HG03571 (cell line): ENCODE results near the gene NACC2.

Experiments used
- ATAC-seq: cut with Tn5 transposase; IDR thresholded peaks from one replicate; pipeline ENCODE4 v1.9.1; 2021; ENCODE audit not compliant: unreplicated experiment

The NACC2 gene, protein sequence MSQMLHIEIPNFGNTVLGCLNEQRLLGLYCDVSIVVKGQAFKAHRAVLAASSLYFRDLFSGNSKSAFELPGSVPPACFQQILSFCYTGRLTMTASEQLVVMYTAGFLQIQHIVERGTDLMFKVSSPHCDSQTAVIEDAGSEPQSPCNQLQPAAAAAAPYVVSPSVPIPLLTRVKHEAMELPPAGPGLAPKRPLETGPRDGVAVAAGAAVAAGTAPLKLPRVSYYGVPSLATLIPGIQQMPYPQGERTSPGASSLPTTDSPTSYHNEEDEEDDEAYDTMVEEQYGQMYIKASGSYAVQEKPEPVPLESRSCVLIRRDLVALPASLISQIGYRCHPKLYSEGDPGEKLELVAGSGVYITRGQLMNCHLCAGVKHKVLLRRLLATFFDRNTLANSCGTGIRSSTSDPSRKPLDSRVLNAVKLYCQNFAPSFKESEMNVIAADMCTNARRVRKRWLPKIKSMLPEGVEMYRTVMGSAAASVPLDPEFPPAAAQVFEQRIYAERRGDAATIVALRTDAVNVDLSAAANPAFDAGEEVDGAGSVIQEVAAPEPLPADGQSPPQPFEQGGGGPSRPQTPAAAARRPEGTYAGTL

DNA sequence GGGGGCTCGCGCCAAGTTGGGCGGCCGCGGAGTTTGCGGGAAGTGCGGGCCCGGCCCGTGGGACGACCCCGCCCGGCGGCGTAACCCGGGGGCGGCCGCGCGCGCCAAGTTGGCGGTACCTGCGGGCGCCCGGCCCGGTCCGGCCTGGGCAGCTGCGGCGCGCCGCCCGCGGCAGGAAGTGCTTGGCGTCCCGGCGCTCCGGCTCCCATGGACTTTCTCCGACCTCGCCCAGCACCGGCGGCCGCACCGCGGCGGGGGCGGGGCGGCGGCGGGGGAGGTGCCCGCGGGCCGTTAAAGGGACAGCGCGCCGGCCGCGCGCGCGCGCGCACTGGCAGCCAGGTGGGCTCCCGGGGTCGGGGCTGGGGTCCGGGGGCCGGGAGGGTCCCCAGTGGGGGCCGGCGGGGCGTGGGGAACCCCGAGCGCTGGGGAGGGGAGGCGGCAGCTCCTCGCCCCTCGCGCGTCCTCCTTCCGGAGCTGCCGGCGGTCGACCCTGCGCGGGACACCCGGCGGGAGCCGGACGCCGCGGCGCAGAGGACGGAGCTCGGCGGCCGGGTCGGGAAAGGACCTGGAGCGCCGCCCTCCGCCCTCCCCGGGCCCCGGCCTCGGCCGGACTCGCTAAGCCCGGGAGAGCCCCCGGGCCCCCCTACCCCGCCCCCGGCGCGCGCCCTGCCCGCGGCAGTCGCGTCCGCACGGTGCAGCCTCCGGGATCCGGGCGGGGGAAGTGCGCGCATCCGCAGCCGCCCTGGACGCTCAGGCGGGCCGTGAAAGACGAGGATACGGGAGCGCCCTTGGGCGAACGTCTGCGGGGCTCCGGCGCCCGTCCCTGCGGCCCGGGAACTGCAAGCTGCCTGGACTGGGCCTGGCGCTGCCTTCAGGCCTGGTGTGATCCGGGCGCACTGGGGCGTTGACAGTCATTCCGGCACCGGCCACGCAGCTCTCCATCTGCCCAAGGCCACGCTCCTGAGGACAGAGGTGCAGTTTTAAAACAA is at the start of gene NACC2:
NACC2 (minus strand) TSS at position 220 of the 989 bp plus-strand sequence. CDS start 44,768 bp downstream, outside the sequence.
- ATAC-seq: no peak

- no peak for ATAC-seq
Measured at GRCh38 chr9:136144450-136144849, 49.4 kb upstream of the NACC2 start.

- no peak for ATAC-seq
Measured at GRCh38 chr9:136143215-136144001, 48.3 kb upstream of the NACC2 start.

- no peak for ATAC-seq
Measured at GRCh38 chr9:136142859-136143214, 47.7 kb upstream of the NACC2 start.

GRCh38 chr9:136142414-136142796 is 47.3 kb upstream of the NACC2 start:
- no peak for ATAC-seq

DNA sequence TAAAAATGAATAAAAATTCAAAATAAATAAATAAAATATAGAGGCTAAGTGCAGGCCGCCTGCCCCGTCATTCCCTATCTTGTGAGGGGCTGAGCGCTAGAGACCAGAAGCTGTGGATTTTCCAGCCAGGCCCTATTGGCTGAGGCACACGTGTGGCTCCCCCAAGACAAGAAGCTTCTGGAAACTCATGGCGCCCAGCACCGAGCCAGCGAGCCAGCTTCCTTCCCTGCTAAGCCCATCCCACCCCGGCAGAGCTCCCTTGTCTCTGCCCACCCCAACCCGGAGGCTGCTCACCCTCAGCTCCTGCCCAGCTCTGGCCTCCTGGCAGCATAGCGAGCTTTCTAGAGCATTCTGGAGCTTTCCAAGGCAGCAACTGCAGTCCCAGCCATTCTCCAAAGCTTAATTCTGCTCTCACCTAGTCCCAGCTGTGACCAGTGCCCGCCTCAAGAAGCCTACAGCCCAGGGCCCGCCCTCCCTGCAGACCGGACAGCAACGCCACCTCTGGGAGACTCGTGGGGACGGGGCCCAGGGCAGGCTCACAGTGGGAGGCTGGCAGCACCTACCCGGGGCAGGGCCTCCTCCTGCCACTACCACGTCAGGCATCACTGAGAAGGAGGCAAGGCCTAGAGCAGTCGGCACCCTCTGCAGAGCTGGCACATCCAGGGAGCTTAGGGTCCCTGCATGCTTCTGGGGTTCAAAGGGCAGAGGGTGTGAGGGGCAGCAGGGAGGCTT is 46.8 kb upstream of the NACC2 start:
- no peak for ATAC-seq

- no peak for ATAC-seq
Measured at GRCh38 chr9:136140966-136141365, 45.9 kb upstream of the NACC2 start.

GRCh38 chr9:136140046-136140445 is 45.0 kb upstream of the NACC2 start:
- ATAC-seq: no peak

GRCh38 chr9:136138566-136138965 is 43.5 kb upstream of the NACC2 start:
- no peak for ATAC-seq

- no peak for ATAC-seq
Measured at GRCh38 chr9:136137321-136138265, 42.5 kb upstream of the NACC2 start.

GRCh38 chr9:136136127-136136925 is 41.2 kb upstream of the NACC2 start:
- no peak for ATAC-seq

- no peak for ATAC-seq
Measured at GRCh38 chr9:136135326-136136126, 40.4 kb upstream of the NACC2 start.

DNA sequence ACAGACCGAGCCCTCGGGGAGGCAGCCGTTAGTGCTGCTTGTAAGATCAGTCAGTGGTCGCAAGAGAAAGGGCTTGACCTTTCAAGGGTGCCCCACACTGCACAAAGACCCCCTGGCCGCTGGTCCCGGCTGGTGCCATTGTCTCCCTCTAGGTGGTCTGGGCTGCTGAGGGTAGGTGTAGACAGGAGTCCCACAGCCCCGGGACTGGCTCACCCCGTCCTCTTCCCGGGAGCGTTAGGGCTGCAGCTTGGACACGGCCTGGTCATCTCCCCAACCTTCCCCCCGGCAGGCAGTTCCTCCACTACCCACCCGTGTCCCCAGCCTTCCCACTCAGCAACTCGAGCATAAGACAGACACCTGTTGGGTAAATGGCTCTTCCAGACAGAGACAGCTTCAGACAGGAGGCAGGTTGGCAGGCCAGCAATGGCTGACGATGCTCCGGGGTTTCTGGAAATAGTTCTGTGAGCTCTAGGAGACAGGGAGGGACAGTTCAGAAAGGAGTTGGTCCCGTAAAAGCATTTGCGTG is 38.9 kb upstream of the NACC2 start:
- ATAC-seq: no peak

GRCh38 chr9:136133191-136133958 is 38.3 kb upstream of the NACC2 start:
- no peak for ATAC-seq

GRCh38 chr9:136132512-136133050 is 37.5 kb upstream of the NACC2 start:
- no peak for ATAC-seq
